ENCODE measurements around the gene NUDT9.
"Not testable (repeated sequence)": the region's sequence is repeated elsewhere in the genome, so short reads cannot be mapped to it uniquely, and the experiment has no call there.

The NUDT9 gene

DNA sequence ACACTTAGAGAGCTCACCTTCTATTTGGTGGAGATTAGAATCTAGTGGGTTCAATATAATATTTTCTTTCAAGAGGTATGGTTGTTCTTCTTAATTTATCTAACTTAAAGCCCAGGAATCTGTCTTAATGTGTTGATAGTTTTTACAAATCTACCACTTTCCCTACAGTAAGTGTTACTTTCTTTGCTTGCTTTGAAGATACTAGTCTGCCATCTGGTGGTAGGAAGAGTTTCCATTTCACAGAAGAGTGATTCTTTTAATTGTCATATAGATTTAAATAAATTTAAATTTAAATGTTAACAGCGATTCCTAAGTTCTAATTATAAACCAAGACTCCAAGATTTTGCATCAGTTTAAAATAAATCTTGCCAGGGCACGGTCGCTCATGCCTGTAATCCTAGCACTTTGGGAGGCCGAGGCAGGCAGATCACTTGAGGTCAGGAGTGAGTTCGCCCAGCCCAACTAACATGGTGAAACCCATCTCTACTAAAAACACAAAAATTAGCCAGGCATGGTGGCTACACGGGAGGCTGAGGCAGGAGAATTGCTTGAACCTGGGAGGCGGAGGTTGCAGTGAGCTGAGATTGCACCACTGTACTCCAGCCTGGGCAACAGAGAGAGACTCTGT lies 43.5 kb downstream of the NUDT9 start:
- DNase-seq = peak in 1 of 2 experiments; percentile 39

DNA sequence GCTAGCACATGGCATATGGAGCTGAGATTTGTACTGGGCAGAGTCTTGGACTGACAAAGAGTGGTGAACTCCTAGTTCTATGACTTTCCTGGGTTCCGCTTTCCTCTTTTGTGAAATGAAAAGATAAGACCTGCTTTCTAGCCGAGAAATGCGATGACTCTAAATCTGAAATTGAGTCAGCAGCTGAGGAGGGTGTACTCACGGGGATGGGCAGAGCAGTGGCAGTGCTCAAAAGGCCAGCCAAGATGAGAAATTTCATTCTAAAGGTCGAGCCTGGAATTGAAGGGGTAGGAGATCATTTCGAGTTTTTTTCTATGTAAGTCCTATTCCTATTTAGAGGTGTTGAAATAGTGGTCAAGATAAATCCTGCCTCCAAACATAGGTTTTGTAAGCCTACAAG lies 47.0 kb downstream of the NUDT9 start:
- DNase-seq = no peak

DNA sequence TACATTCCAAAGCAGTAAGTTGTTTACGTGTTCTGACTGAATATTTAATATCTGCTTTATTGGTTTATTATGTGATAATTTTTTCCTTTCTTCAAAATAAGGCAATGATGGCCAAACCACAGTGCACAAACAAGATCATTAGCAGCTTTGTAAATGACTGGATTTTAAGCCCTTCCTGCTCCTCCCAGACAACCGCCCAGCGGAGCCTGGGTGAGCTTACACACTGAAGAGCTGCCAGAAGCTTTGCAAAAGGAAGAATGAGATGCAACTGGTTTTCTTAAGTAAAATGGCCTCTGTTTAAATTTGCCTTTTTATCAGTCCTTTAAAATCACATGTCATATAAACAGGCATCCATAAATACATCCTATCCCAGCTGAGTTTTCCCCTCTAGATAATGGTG lies 54.6 kb downstream of the NUDT9 start:
- no peak for DNase-seq

DNA sequence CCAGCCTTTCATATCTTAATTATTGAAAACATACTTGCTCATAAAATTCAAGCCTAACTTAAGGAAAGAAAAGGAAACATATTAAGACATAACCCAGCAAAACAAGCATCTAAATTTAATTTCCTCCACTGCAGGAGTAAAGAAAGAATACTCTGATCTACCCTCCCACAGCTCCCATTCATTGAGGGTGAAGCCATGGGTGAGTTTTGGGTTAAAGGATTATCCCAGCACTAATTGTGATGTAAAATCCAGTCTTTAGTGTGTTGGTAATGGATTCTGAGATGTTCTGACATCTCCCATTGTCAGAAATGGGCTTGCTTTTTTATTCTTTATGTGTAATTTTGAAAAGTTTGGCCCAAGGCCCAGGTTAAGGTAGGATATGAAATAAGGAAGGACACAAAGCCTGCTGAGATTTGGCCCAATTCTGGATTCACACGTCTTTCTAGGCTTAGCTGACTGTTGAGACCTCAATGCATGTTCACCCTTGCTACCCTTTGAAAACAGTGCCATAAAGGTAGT lies 56.4 kb downstream of the NUDT9 start:
- DNase-seq = no peak

DNA sequence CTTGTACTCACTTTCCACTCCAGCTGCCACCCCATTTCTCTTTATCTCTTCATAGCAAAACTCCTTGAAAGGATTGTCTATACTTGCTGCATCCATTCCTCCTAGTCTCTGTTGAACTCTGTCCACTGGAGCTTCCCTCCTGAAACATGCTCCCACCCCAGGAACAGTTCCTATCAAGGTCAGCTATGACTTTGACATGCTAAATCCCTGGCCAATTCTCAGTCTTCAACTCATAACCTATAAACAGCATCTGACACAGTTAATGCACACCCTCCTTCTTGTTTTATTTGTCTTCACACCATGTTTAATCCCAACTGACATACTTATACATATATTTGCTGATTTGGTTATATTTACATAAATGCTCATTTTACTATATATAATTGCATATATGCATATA lies 59.0 kb downstream of the NUDT9 start:
- no peak for DNase-seq

DNA sequence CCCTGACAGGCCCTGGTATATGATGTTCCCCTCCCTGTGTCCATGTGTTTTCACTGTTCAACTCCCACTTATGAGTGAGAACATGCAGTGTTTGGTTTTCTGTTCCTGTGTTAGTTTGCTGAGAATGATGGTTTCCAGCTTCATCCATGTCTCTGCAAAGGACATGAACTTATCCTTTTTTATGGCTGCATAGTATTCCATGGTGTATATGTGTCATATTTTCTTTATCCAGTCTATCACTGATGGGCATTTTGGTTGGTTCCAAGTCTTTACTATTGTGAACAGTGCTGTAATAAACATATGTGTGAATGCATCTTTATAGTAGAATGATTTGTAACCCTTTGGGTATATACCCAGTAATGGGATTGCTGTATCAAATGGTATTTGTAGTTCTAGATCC lies 60.9 kb downstream of the NUDT9 start:
- DNase-seq = not testable (repeated sequence)

DNA sequence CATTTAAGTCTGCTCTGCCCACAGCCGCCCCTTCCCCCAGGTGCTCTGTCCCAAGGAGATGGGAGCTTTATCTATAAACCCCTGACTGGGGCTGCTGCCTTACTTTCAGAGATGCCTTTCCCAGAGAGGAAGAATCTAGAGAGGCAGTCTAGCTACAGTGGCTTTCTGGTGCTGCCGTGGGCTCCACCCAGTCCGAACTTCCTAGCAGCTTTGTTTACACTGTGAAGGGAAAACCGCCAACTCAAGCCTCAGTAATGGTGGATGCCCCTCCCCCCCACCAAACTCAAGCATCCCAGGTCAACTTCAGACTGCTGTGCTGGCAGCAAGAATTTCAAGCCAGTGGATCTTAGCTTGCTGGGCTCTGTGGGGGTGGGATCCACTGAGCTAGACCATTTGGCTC lies 66.3 kb downstream of the NUDT9 start:
- DNase-seq = not testable (repeated sequence)

DNA sequence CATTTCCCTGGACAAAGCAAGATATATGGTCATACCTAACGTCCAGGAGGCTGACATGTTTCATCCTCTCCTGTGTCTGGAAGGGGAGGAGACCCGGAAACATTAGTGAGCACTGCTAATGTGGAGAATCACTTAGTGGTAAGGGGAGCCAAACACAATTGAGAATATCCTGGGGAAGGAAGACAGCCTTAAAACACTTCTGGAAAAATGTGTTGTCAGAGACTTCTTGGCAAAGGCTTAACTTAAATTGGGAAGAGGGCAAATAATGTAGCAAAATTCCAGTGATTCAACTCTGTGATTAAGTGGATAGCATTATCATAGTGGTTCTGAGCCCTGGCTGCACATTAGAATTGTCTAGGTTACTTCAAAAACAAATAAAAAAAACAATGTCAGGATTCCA lies 67.3 kb downstream of the NUDT9 start:
- no peak for DNase-seq

DNA sequence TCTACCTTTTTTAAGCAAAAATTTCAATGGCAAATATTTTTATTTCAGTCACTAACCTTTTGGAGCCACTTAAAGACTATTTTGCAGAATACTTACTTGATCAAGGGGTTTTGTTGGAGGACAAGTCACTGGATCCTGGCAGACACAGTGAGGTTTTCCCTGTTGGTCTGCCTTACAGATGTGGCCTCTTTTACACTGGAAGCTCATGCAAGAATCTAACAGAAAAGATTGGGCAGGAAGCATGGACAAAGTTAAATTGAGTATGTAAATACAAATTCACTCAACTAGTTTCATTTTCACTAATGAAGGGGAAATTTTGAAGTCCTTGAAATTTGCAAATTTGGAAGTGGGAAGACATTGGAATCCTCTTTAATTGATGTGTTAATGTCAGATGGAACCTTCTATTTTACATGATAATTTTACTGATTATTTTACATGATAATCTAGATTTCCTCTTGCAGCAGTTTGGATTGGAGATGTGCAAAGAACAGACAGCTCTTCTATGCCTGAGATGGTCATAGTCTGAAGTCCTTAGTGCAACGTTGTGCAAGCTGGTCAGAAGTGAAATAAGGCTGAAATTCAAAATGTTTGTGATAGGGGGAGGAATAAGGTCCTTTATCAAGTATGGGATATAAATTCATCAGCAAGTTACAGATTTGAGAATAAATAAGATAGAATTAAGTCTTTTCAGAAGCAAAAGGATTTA lies 68.4 kb downstream of the NUDT9 start:
- no peak for DNase-seq

DNA sequence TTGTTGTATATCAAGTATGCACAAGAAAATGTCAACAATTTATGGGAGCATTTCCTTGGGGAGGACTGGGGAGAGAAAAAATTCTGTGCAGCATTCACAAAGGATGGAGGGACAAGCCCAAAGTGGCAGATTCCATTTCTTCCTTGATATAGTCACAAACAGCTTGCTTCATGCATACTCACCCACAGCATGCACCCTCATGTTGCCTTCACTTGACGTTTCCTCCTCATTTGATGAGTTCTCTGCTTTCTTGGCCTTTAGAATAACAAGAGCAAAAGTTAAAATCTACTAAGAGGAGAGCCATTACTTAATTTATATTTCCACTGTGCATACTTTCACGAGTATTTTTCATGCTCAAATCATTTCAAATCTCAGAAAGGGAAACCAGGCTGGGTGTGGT lies 69.1 kb downstream of the NUDT9 start:
- no peak for DNase-seq

DNA sequence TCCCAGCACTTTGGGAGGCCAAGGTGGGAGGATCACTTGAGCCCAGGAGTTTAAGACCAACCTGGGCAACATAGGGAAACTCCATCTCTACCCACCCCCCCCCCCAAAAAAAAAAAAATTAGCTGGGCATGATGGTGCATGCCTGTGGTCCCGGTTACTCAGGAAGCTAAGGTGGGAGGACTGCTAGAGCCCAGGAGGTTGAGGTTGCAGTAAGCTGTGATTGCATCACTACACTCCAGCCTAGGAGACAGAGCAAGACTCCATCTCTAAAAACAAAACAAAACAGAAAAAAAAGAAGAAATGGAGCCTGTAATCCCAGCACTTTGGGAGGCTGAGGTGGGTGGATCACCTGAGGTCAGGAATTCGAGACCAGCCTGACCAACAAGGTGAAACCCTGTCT lies 69.5 kb downstream of the NUDT9 start:
- not testable (repeated sequence) for DNase-seq

DNA sequence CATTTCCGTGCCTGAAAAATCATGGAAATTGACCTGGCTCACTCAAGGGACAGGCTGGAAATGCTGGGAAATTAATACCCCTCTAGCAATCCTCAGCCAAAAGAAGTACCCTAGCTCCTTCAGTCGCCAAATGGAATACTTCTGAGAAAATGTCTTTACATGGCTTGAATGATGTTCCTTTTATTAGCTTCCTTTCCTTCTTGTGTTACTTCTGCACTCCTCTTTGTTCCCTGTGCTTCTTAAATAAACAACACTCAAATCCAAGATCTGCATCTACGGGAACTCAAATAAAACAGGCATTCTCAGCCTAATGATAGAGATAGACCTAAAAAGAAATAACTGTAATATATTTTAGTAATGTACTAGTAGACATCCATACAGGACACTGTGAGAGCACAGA lies 70.7 kb downstream of the NUDT9 start:
- no peak for DNase-seq

DNA sequence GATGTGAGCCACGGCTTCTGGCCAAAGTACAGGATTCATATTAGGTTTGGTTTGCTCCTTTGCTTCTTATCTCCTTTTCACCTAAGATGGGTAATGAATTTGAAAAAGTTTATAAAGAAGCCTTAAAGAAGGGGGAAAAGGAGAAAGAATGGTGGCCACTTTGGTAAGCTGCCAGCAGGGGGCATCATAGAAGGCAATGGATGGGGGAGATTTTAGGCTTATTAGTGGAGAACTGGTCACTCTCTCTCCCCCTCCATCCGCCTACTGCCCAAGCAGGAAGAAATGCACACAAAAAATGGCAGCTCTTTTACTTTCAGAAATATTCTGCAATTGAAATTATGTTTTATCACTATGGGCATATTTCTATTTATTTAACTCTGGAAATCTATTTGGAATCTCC lies 74.8 kb downstream of the NUDT9 start:
- DNase-seq = no peak

DNA sequence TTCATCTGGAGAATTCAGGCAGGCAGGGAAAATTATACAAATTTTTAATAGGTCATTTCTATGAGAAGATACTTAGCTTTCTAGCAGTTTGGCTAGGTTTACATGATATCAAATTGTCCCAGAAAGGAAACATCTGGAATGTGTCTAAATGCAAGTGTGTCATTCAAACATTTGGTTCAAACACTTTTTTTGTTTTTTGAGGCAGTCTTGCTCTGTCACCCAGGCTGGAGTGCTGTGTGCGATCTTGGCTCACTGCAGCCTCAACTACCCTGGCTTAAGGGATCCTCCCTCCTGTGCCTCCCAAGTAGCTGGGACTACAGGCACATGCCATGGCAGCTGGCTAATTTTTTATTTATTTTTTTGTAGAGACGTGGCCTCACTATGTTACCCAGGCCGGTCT lies 75.2 kb downstream of the NUDT9 start:
- DNase-seq = no peak

DNA sequence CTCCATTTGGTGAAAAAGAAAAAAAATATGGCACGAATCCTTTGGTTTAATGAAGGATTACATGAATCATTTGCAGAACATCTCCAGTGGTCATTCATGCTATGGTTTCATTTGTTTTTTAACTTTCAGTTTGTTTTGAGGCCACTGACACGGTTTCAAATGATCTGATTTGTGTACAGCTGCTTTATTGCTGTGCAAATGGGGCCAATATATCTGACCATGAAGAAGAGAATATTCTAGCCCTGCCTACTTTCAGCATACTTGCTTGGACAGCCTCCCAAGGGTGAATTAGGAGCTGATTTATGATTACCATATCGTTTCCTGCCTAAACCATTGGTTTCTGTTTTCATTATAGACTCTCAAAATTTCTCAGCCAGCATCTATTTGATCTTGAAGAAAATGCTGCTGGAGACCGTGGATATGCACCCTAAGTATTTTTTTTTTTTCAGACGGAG lies 76.1 kb downstream of the NUDT9 start:
- no peak for DNase-seq

DNA sequence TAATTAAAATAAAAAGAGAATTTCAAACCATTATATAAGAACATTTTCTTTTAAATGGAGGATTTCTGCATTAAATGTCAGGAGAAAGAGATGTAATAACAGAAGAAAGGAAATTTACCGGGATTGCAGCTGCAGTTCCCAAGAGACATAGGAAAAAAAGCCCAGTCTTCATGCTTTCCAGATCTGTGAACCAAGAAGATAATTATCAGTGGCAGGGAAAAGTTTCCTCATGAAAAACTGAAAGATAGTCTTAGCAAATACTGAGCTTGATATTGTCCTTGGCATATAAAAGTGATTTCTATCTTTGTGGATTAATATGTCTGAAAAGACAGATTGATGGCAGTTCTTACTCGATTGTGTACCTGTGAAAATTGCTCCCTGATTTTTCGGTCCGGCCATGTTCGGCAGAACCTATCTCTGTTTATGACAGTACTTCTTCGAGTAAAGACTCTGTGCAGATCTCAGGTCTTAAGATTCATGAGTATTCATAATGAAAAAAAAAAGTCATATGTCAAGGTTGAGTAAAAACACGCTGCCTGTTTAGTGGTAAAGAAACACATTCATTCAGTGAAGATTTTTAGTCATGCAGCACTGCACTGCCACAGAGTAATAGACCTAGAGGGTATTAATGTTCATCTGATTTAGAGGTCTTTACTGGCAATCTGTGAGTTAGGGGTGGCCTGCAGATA lies 77.2 kb downstream of the NUDT9 start:
- no peak for DNase-seq

DNA sequence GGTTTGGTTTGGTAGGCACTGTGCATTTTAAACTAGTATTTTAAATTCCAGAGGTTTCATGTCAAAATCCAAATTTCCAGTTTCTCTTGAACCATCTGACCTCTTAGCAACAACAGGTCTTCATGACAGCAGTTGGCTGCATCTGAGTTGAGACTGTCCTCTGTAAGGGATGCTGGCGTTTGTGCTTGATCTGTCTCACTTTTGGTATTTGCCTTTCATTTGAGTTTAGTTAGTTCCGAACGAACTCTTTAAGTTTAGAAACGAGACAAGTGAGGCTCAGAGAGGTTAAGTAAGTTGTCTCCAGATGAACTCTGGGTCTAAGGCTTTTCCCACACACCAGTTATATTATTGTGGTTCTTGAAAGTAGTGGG lies 77.7 kb downstream of the NUDT9 start:
- no peak for DNase-seq

DNA sequence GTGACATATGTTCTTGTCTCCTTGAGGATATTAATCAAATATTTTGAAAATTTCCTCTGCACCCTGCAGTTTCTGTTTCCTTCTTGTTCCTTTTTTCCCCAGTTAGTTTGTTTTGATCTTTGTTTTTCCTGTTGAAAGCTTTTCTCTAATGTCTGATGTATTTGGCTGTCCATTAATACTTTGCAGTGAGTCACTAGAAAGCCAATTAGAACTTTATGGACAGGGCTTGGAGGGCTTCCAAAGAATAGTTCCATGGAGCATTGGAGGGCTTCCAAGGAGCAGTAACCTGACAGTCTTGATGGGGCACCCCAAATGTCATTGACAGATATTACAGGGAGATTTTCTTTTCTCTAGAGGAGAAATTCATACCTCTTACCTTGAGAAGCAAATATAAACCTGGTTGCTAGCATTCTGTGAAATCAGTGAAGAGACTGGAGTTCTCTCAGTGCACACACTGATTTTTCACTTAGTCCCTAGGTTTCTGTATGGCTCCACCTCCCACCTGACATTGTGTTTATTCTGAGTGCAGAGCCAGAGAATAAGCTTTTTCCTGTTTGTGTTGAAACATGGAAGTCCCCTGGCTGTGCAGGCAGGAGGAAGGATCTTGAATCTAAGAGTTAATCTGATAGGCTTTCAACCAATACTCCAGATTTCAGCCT lies 80.3 kb downstream of the NUDT9 start:
- peak; percentile 38 to 59 for DNase-seq

DNA sequence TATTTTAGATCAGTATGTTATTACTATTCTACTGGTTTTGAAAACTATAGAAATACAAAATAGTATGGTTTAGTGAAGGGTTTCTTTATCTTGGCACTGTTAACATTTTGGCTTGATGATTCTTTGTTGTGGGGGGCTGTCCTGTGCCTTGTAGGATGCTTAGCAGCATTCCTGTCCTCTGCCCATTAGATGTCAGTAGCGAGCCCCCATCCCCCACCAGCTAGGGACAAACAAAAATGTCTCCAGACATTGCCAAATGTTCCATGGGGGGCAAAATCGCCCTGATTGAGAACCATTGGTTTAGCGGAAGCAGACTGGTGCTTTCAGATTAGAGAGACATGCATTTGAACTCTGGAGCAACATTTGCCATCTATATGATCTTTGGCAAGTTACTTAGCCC lies 83.5 kb downstream of the NUDT9 start:
- no peak for DNase-seq

DNA sequence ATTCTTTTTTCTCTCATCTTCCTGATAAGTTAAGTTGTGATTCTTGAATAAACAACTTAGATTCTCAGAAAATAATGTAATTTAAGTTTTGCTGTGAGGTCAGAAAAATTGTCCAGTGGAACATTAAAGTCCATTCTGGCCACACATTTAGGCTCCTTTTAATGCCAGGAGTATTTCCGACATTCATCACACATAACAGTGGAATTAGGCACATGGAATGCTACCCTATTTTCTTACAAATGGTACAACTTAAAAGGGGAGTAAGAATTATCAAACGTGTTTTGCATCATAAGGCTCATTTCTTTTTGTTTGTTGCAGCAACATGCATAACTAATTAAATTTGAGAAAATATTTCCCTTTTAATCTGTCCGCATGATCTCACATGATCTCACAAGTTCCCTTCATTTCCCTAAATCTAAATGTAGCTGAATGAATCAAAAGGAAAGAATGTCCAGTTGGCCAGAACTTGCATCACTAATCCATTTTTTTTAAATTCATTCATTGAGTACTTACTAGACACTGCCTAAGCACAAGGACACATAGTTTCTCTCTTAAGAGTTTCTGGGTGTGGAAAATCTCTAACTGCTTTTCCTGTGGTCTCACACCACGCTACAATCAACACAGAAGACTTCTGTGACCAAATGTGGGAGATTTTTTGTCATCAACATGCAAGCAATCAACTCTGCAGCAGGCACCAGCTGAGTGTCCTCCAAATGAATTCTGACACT lies 84.8 kb downstream of the NUDT9 start:
- DNase-seq = no peak
